BLaER1 treated with 17β-estradiol and CSF1 and Interleukin-3, amounts not matched to agents 10 nM and 100 nM (cell line): ENCODE measurements around the gene ZNF425.

Experiments
- H3K27ac ChIP-seq, 11 experiments: shearing (Covaris generic); formaldehyde crosslinking; 2 replicates each; pipeline ENCODE4 v1.8.1; 2022
- H3K27me3 ChIP-seq, 11 experiments: shearing (Covaris generic); formaldehyde crosslinking; 2 replicates each; pipeline ENCODE4 v1.8.1; 2022
- H3K36me3 ChIP-seq, 11 experiments: shearing (Covaris generic); formaldehyde crosslinking; 2 replicates each; pipeline ENCODE4 v1.8.1; 2022
- H3K4me1 ChIP-seq, 10 experiments: shearing (Covaris generic); formaldehyde crosslinking; 2 replicates each; pipeline ENCODE4 v1.8.1; 2022
- H3K4me2 ChIP-seq, 11 experiments: shearing (Covaris generic); formaldehyde crosslinking; 2 replicates each; pipeline ENCODE4 v1.8.1; 2022
- H3K4me3 ChIP-seq, 10 experiments: shearing (Covaris generic); formaldehyde crosslinking; 2 replicates each; pipeline ENCODE4 v1.8.1; 2022
- H3K9ac ChIP-seq, 11 experiments: shearing (Covaris generic); formaldehyde crosslinking; 2 replicates each; pipeline ENCODE4 v1.8.1; 2022
- H3K9me3 ChIP-seq, 11 experiments: shearing (Covaris generic); formaldehyde crosslinking; replicated peaks in 1 of 11; 2 replicates each; pipeline ENCODE4 v1.8.1; 2022
- H4K20me1 ChIP-seq, 11 experiments: shearing (Covaris generic); formaldehyde crosslinking; 2 replicates each; pipeline ENCODE4 v1.8.1; 2022
- Cebpa-rat ChIP-seq, 11 experiments: shearing (Covaris generic); IDR thresholded peaks; 2 replicates each; pipeline ENCODE4 v1.8.1; 2022

The ZNF425 gene

GRCh38 chr7:149125863-149126661 lies at the start of gene ZNF425:
Gene ZNF425 (minus strand): TSS chr7:149126324. CDS start chr7:149126213, 111 bp downstream.
- TF ChIP-seq Cebpa-rat (IDR thresholded peaks at IDR 0.05) = no peak

GRCh38 chr7:149175150-149175549 lies 49.0 kb upstream of the ZNF425 start:
- Histone ChIP-seq H3K27ac (no peak overlapping the region), H3K9me3 (no peaks in the 10 kb centered on the region), H3K36me3 (peaks cover 96 to 100% (median 99%) of the 10 kb centered on the region in 11 experiments), H3K9ac (no peak overlapping the region), H4K20me1 (peaks cover 0 to 22% (median 6%) of the 10 kb centered on the region in 11 experiments; a peak in 8 of 22 replicates), H3K4me2 (no peak overlapping the region), H3K27me3 (no peaks in the 10 kb centered on the region), H3K4me1 (0 out of 20 replicates have a peak, but pooled peaks cover 0 to 3% (median 0%) of the 10 kb centered on the region in 10 experiments), H3K4me3 (no peak overlapping the region)
- TF ChIP-seq Cebpa-rat (IDR thresholded peaks at IDR 0.05) = no peak

More at GRCh38 chr7:149125863-149126661, at the start of gene ZNF425:
- H3K36me3 ChIP-seq = peaks cover 19 to 23% (median 22%) of the 10 kb centered on the region in 11 experiments
- H4K20me1 ChIP-seq = 0 out of 22 replicates have a peak, but pooled peaks cover 0 to 3% (median 0%) of the 10 kb centered on the region in 11 experiments
- H3K4me2 ChIP-seq = peak within 1 kb of the TSS; percentile 80 to 97 (median 91)
- H3K4me3 ChIP-seq = peak within 1 kb of the TSS; percentile 76 to 99 (median 91)
- no peaks in the 10 kb centered on the region for H3K27me3 ChIP-seq
- peak within 1 kb of the TSS; percentile 92 to 98 (median 96) for H3K9ac ChIP-seq
- peak within 1 kb of the TSS; percentile 86 to 97 (median 95) for H3K27ac ChIP-seq
- H3K9me3 ChIP-seq = peaks cover 18 to 22% (median 20%) of the 10 kb centered on the region in 11 experiments
- H3K4me1 ChIP-seq = peaks cover 17 to 22% (median 19%) of the 10 kb centered on the region in 10 experiments

- Histone ChIP-seq H3K27ac (no peak overlapping the region), H3K27me3 (no peaks in the 10 kb centered on the region), H3K36me3 (peaks cover 97 to 100% (median 99%) of the 10 kb centered on the region in 11 experiments), H3K4me3 (no peak overlapping the region), H4K20me1 (peaks cover 0 to 20% (median 6%) of the 10 kb centered on the region in 11 experiments; a peak in 6 of 22 replicates), H3K9me3 (no peaks in the 10 kb centered on the region), H3K9ac (no peak overlapping the region), H3K4me2 (no peak overlapping the region), H3K4me1 (0 out of 20 replicates have a peak, but pooled peaks cover 0 to 3% (median 0%) of the 10 kb centered on the region in 10 experiments)
- TF ChIP-seq Cebpa-rat (IDR thresholded peaks at IDR 0.05) = no peak
These were observed 46.4 kb upstream of the ZNF425 start for GRCh38 chr7:149172534-149172920.

GRCh38 chr7:149171892-149172533 lies 45.9 kb upstream of the ZNF425 start:
- Histone ChIP-seq H3K27ac (no peak overlapping the region), H3K4me3 (no peak overlapping the region), H3K9me3 (no peaks in the 10 kb centered on the region), H3K36me3 (peaks cover 97 to 100% (median 99%) of the 10 kb centered on the region in 11 experiments), H4K20me1 (peaks cover 0 to 20% (median 6%) of the 10 kb centered on the region in 11 experiments; a peak in 8 of 22 replicates), H3K27me3 (no peaks in the 10 kb centered on the region), H3K9ac (no peak overlapping the region), H3K4me1 (0 out of 20 replicates have a peak, but pooled peaks cover 0 to 3% (median 0%) of the 10 kb centered on the region in 10 experiments), H3K4me2 (no peak overlapping the region)
- TF ChIP-seq Cebpa-rat (IDR thresholded peaks at IDR 0.05) = no peak

- peaks cover 0 to 37% (median 17%) of the 10 kb centered on the region in 11 experiments; a peak in 15 of 22 replicates for H4K20me1 ChIP-seq
These were observed 40.7 kb upstream of the ZNF425 start for GRCh38 chr7:149166630-149167352.

GRCh38 chr7:149166142-149166541 lies 40.0 kb upstream of the ZNF425 start:
- no peak for TF ChIP-seq Cebpa-rat (IDR thresholded peaks at IDR 0.05)
- Histone ChIP-seq H3K4me1 (peaks cover 0 to 4% (median 1%) of the 10 kb centered on the region in 10 experiments; a peak in 10 of 20 replicates), H4K20me1 (peaks cover 1 to 40% (median 21%) of the 10 kb centered on the region in 11 experiments; a peak in 18 of 22 replicates), H3K4me3 (no peak overlapping the region), H3K27me3 (no peaks in the 10 kb centered on the region), H3K27ac (no peak overlapping the region), H3K36me3 (peaks cover 75 to 100% (median 97%) of the 10 kb centered on the region in 11 experiments), H3K4me2 (no peak overlapping the region), H3K9me3 (no peaks in the 10 kb centered on the region), H3K9ac (no peak overlapping the region)

More at GRCh38 chr7:149166630-149167352, 40.7 kb upstream of the ZNF425 start:
- TF ChIP-seq Cebpa-rat (IDR thresholded peaks at IDR 0.05) = no peak
- Histone ChIP-seq H3K27me3 (no peaks in the 10 kb centered on the region), H3K27ac (no peak overlapping the region), H3K4me2 (no peak overlapping the region), H3K36me3 (peaks cover 77 to 100% (median 97%) of the 10 kb centered on the region in 11 experiments), H3K9ac (no peak overlapping the region), H3K4me1 (no peaks in the 10 kb centered on the region), H3K9me3 (no peaks in the 10 kb centered on the region), H3K4me3 (no peak overlapping the region)

- Histone ChIP-seq H3K4me2 (peak overlapping the region in 4 of 11 experiments; percentile 18 to 28 (median 23); a peak in 2 of 22 replicates), H4K20me1 (peaks cover 7 to 71% (median 35%) of the 10 kb centered on the region in 11 experiments; a peak in 18 of 22 replicates), H3K9ac (no peak overlapping the region), H3K9me3 (no peaks in the 10 kb centered on the region), H3K27ac (0 out of 22 replicates have a peak overlapping the region, but pooled peaks of 2 of the 11 experiments have one; percentile 7), H3K4me3 (no peak overlapping the region), H3K4me1 (peaks cover 0 to 13% (median 6%) of the 10 kb centered on the region in 10 experiments; a peak in 12 of 20 replicates), H3K27me3 (no peaks in the 10 kb centered on the region), H3K36me3 (peaks cover 59 to 100% (median 94%) of the 10 kb centered on the region in 11 experiments)
- no peak for TF ChIP-seq Cebpa-rat (IDR thresholded peaks at IDR 0.05)
These were observed 35.2 kb upstream of the ZNF425 start for GRCh38 chr7:149161241-149161848.

- no peak for TF ChIP-seq Cebpa-rat (IDR thresholded peaks at IDR 0.05)
- no peak overlapping the region for H3K4me2 ChIP-seq
- no peaks in the 10 kb centered on the region for H3K9me3 ChIP-seq
- no peak overlapping the region for H3K9ac ChIP-seq
- H3K4me3 ChIP-seq = no peak overlapping the region
- H3K36me3 ChIP-seq = peaks cover 63 to 95% (median 91%) of the 10 kb centered on the region in 11 experiments
- H3K27me3 ChIP-seq = no peaks in the 10 kb centered on the region
- H3K4me1 ChIP-seq = peaks cover 0 to 13% (median 6%) of the 10 kb centered on the region in 10 experiments; a peak in 12 of 20 replicates
- H3K27ac ChIP-seq = no peak overlapping the region
- H4K20me1 ChIP-seq = peaks cover 11 to 78% (median 47%) of the 10 kb centered on the region in 11 experiments; a peak in 20 of 22 replicates
These were observed 30.8 kb upstream of the ZNF425 start for GRCh38 chr7:149156898-149157297.
